Activated effector memory CD4-positive, alpha-beta T cell treated with anti-CD3 and anti-CD28 coated beads, Interleukin-2, amount 50 U/mL, for 16 hours (primary cell): ENCODE results near the gene OR4E1.
"Not testable (repeated sequence)": the region's sequence is repeated elsewhere in the genome, so short reads cannot be mapped to it uniquely, and the experiment has no call there.

Experiments used
- DNase-seq: peaks from one replicate; pipeline ENCODE4 v3.0.0-alpha.2; 2020

OR4E1 gene

DNA sequence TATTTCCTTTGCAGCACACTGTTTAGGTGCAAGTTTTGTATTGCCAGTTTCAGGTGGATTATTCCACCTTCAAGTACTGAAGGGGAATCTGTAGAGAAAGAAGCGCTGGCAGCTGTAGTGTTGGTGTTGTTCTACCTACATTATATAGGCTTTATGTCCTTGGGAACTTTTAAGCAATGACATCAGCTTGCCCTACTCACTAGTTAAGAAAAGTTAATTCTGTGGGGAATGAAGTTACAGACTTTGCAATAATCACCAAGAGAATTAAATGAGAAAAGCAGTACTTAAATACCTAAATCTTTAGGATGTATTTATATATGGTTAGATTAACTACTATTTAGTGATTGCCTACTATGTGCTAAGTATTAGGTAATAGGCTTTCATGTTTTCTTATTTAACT lies at the start of gene OR4E1:
OR4E1 (minus strand) TSS at position 101 of the 400 bp plus-strand sequence. CDS start 2,883 bp downstream, outside the sequence.
- no peak for DNase-seq

- no peak for DNase-seq
Measured at GRCh38 chr14:21721504-21721903, 47.9 kb upstream of the OR4E1 start.

GRCh38 chr14:21719841-21720240 lies 46.2 kb upstream of the OR4E1 start:
- no peak for DNase-seq

DNA sequence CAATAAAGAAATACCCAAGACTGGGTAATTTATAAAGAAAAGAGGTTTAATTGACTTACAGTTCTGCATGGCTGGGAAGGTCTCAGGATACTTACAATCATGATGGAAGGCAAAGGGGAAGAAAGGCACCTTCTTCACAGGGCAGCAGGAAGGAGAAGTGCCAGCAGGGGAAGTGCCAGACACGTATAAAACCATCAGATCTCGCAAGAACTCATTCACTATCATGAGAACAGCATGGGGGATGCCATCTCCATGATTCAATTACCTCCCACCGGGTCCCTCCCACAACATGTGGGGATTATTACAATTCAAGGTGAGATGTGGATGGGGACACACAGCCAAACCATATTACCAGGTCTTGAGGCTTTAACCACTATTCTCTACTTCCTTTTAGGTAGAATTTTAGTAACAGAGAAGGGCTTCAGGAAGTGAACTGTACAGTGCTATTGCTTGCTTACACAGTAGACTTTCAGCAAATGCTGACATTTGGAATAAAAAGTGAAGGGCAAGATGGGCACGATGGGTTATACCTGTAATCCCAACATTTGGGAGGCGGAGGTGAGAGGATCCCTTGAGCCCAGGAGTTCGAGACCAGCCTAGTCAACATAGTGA lies 40.8 kb upstream of the OR4E1 start:
- DNase-seq: no peak

DNA sequence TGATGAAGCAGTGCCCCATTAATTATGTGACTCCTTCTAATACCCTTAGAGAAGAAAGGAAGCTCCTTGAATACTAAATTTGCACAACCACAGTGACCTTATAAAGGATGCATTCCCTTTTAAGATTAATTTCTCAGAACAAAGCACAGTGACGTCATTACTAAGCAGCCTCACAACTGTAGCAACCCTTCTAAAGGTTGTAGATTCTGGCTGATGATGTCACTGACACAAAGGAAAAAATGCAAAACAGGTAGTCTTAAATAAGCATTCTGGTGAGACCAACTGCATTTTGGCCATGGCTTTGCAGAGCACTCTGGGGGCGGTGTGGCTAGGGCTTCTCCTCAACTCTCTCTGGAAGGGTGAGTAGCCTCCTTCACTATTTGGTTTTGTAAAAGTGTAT lies 38.4 kb upstream of the OR4E1 start:
- no peak for DNase-seq

GRCh38 chr14:21711360-21711961 lies 37.8 kb upstream of the OR4E1 start:
- no peak for DNase-seq

- DNase-seq: no peak
Measured at GRCh38 chr14:21704338-21704737, 30.7 kb upstream of the OR4E1 start.

DNA sequence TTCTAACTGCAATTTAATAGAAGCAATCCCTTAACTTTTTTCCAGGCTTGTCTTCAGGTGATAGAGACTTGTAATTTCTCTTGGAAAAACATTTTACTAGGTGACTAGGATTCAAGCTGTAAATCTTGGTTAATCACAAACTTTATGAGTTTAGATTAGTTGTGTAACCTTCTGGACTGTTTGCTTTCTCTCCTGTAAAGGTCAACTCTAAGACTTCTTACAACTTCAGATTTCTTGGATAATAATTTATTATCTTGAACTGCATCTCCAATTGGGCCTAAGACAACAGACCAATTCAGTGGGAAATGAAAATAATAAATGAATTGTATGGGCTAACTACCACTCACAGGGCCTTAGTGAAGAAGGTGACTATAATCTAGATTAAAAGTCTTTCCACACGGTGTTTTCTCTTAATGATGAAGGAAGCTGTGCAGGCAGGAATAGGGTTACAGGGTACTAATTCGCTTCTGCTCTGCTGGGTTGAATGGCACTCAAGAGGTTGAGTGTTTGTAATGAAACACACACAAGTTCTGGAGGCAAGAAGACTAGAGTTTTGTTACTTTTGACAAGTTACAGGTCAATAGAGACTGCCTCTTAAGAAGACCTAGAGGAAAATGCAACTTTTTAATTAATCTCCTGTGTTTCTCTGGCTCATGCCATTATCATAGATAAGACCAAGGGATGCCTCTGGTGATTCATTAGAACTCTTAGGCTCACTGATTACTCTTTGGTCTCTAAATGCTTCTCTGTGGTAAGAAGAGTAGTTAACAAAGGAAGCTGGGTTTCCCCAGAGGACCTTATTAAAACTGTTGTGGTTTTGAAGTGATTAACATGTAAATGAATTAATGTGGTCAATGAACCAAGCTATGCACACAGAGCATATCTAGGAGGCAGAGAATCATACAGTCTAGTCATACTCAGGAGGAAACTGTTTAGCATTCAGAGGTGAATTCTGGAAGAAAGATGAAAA lies 30.0 kb upstream of the OR4E1 start:
- DNase-seq: no peak

- no peak for DNase-seq
Measured at GRCh38 chr14:21702316-21702715, 28.7 kb upstream of the OR4E1 start.

GRCh38 chr14:21699551-21699950 lies 25.9 kb upstream of the OR4E1 start:
- DNase-seq: no peak

DNA sequence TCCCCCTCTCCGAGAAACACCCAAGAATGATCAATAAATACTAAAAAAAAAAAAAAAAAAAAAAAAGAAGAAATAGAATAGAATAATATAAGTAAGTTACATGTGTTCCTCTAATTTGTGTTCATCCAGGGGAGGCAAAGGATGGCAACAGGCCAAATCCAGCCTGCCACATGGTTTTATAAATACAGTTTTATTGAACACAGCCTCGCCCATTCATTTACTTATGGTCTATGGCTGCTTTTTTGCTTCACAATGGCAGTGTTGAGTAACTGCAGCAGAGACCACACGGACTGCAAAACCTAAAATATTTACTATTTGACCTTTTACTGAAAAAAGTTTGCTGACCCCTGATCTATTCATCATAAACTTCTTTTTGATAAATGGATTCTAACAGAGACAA lies 24.9 kb upstream of the OR4E1 start:
- DNase-seq: not testable (repeated sequence)

GRCh38 chr14:21697662-21698061 lies 24.0 kb upstream of the OR4E1 start:
- not testable (repeated sequence) for DNase-seq

DNA sequence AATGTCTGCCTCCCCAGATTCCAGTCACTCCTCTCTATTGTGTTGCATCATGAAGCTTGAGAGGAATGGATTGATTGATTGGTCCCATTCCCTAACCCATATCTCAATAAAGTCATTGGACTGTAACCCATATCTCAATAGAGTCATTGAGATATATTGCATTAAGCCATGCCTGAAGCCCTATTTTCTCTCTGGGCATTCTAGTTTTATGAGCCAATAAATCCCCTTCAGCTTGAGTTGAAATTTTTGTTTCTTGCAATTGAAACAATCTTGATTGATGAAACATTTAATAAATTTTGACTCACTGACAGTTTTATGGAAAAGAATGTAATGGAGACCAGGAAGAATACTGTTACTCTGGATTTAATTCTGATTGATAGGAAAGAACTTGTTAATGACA lies 20.8 kb upstream of the OR4E1 start:
- no peak for DNase-seq

DNA sequence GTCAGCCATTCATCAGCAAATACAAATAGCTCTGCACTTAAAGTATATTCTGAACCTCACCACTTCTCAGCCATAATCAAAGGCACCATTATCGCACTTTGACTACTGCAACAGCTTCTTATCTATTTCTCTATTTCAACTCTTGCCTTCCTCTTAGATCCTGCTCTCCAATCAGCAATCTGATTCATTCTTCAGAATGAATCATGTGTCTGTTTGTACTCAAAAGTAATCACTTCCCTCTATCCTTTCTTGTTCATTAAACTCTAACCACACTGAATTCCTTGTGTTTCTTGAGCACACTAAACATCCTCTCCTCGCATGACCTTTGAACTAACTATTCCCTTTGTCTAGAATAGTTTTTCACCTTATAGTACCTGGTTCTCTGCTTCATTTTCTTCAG lies 12.8 kb upstream of the OR4E1 start:
- no peak for DNase-seq

GRCh38 chr14:21680072-21680471 lies 6.5 kb upstream of the OR4E1 start:
- DNase-seq: no peak

- no peak for DNase-seq
Measured at GRCh38 chr14:21675566-21675965, 1.9 kb upstream of the OR4E1 start.

DNA sequence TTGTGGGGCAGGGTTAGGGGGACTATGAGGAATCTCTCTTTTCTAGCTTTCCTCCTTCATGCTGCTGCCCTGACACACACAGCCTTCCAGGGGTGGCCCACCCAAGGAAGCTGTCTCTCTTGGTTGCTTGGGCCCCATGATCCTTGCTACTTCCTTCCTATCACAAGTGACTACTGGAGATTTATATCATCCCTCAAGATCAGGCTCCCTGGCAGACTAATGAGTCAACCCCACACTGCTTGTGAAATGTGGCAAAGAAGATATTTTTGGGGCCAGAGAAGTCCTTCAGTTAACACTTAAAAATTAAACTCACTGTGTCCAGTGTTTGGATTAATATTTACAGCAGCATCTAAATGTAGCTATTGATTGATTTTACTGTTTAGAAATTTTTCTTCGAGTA lies 1.5 kb downstream of the OR4E1 start:
- no peak for DNase-seq

GRCh38 chr14:21671371-21671770 lies 2.2 kb downstream of the OR4E1 start:
- no peak for DNase-seq

GRCh38 chr14:21669284-21669683 lies 4.3 kb downstream of the OR4E1 start:
- no peak for DNase-seq

GRCh38 chr14:21668377-21668776 lies 5.2 kb downstream of the OR4E1 start:
- DNase-seq: no peak

GRCh38 chr14:21656980-21657379 lies 16.6 kb downstream of the OR4E1 start:
- no peak for DNase-seq

GRCh38 chr14:21654215-21654614 lies 19.4 kb downstream of the OR4E1 start:
- DNase-seq: no peak

DNA sequence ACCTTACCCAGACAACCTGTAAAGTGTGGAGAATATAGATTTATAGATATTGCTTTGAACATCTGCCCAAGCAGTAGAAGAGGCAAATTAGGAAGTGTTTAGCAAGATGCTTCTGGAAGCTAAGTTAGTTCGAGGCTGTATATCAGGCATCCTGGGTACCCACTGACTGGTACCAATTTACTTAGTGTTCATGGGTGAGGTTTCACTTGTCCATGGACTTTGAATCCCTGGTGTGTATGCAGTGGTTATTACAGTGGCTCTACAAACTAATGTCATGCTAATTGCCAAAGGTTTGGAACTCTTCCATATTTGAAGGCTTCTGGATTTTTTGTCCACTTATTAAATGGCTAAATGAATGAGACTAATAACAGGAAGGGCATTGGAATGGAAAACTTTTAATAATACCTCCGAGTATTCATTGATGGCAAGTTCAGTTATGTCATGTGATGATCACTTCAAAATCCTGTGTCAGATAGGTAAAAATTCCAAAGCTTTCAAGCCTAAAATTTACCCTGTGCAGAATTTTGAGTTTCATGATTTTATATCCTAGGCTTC lies 20.2 kb downstream of the OR4E1 start, which contains the start of gene OR4E2:
OR4E2 (plus strand) TSS at position 505 of the 555 bp plus-strand sequence. CDS start 11,248 bp downstream, outside the sequence.
- DNase-seq: no peak
